OCI-LY3 (cell line): ENCODE results near the gene UTP20.

Source experiments
- H2AFZ ChIP-seq: fragments of 200-600, 300-600 bp; shearing (Covaris generic); 2 replicates; pipeline ENCODE4 v1.6.0; 2014; ENCODE audit warnings: antibody characterized with exemption, low read depth, low read length
- H3K27ac ChIP-seq: fragments of 200-600, 300-600 bp; sonication (generic); 2 replicates; pipeline ENCODE4 v1.5.1; 2014; ENCODE audit warnings: mild to moderate bottlenecking, low read length, moderate library complexity, mixed read lengths
- H3K27me3 ChIP-seq: fragments of 200-600, 300-600 bp; sonication (generic); 2 replicates; pipeline ENCODE4 v1.6.1; 2014; ENCODE audit warnings: low read depth, low read length, mixed read lengths
- H3K36me3 ChIP-seq: fragments of 200-600, 300-600 bp; sonication (generic); replicated peaks from 2 replicates; pipeline ENCODE3; 2014; ENCODE audit warnings: low read depth, low read length, mixed read lengths
- H3K4me1 ChIP-seq: fragments of 300-600, 200-600 bp; sonication (generic); 2 replicates; pipeline ENCODE4 v1.6.1; 2014; ENCODE audit warnings: low read length, mixed read lengths
- H3K4me2 ChIP-seq: fragments of 200-600, 300-600 bp; sonication (generic); 2 replicates; pipeline ENCODE4 v1.6.1; 2014; ENCODE audit warnings: low read length, mixed read lengths
- H3K4me3 ChIP-seq: fragments of 300-600, 200-600 bp; sonication (generic); 2 replicates; pipeline ENCODE4 v1.5.1; 2014; ENCODE audit warnings: antibody characterized with exemption, mild to moderate bottlenecking, low read length, moderate library complexity
- H3K79me2 ChIP-seq: fragments of 300-600, 200-600 bp; shearing (Covaris generic); 2 replicates; pipeline ENCODE4 v1.6.1; 2014; ENCODE audit warnings: mild to moderate bottlenecking, low read length, mixed read lengths
- H3K9ac ChIP-seq: fragments of 300-600, 200-600 bp; shearing (Covaris generic); 2 replicates; pipeline ENCODE4 v1.6.0; 2014; ENCODE audit warnings: mild to moderate bottlenecking, low read length, moderate library complexity
- H3K9me3 ChIP-seq: fragments of 200-600, 300-600 bp; shearing (Covaris generic); 2 replicates; pipeline ENCODE4 v1.6.1; 2014; ENCODE audit warnings: low read length, mixed read lengths; ENCODE audit not compliant: insufficient read depth
- H4K20me1 ChIP-seq: fragments of 200-600, 300-600 bp; sonication (generic); 2 replicates; pipeline ENCODE4 v1.6.1; 2016; ENCODE audit warnings: low read length, mixed read lengths; ENCODE audit not compliant: insufficient read depth
- CTCF ChIP-seq: fragments of 200-600, 300-600 bp; sonication (generic); IDR thresholded peaks from 2 replicates; pipeline ENCODE4 v1.5.1; 2014; ENCODE audit warnings: antibody characterized with exemption, low read length, low read depth
- EZH2phosphoT487 ChIP-seq: fragments of 200-600 bp; shearing (Covaris generic); IDR thresholded peaks from 2 replicates; pipeline ENCODE4 v1.6.1; 2018; ENCODE audit warnings: antibody characterized with exemption, mixed run types, low read depth

UTP20 gene

GRCh38 chr12:101322480-101322879, 42.6 kb downstream of the UTP20 start:
- no peak for TF ChIP-seq CTCF
- no peak for TF ChIP-seq EZH2phosphoT487
- no peak overlapping the region for H2AFZ ChIP-seq
- H3K9ac ChIP-seq: no peak overlapping the region
- H3K27me3 ChIP-seq: no peaks in the 10 kb centered on the region
- peaks cover 15% of the 10 kb centered on the region for H3K36me3 ChIP-seq
- no peaks in the 10 kb centered on the region for H3K9me3 ChIP-seq
- H3K4me1 ChIP-seq: no peaks in the 10 kb centered on the region
- H3K27ac ChIP-seq: no peak overlapping the region
- H3K79me2 ChIP-seq: no peaks in the 10 kb centered on the region
- no peak overlapping the region for H3K4me3 ChIP-seq
- no peaks in the 10 kb centered on the region for H4K20me1 ChIP-seq
- H3K4me2 ChIP-seq: no peak overlapping the region

- H3K4me1 ChIP-seq: no peaks in the 10 kb centered on the region
Observed at GRCh38 chr12:101323255-101323654, 43.4 kb downstream of the UTP20 start.

GRCh38 chr12:101325590-101325989, 45.7 kb downstream of the UTP20 start:
- H3K79me2 ChIP-seq: no peaks in the 10 kb centered on the region
- no peaks in the 10 kb centered on the region for H3K9me3 ChIP-seq
- no peak overlapping the region for H3K9ac ChIP-seq
- no peak overlapping the region for H3K27ac ChIP-seq
- H4K20me1 ChIP-seq: no peaks in the 10 kb centered on the region
- H3K4me2 ChIP-seq: no peak overlapping the region
- TF ChIP-seq EZH2phosphoT487: no peak
- peaks cover 32% of the 10 kb centered on the region for H3K36me3 ChIP-seq
- no peaks in the 10 kb centered on the region for H3K27me3 ChIP-seq
- H3K4me3 ChIP-seq: no peak overlapping the region
- no peaks in the 10 kb centered on the region for H3K4me1 ChIP-seq
- H2AFZ ChIP-seq: no peak overlapping the region

More at GRCh38 chr12:101323255-101323654, 43.4 kb downstream of the UTP20 start:
- Histone ChIP-seq H4K20me1 (no peaks in the 10 kb centered on the region), H3K79me2 (no peaks in the 10 kb centered on the region), H3K9me3 (no peaks in the 10 kb centered on the region), H3K4me3 (no peak overlapping the region), H3K4me2 (no peak overlapping the region), H3K9ac (no peak overlapping the region), H2AFZ (no peak overlapping the region), H3K27me3 (no peaks in the 10 kb centered on the region), H3K36me3 (peaks cover 18% of the 10 kb centered on the region), H3K27ac (no peak overlapping the region)
- no peak for TF ChIP-seq EZH2phosphoT487

GRCh38 chr12:101327051-101327450, 47.1 kb downstream of the UTP20 start:
- no peak overlapping the region for H2AFZ ChIP-seq
- H3K9me3 ChIP-seq: no peaks in the 10 kb centered on the region
- no peaks in the 10 kb centered on the region for H4K20me1 ChIP-seq
- H3K4me2 ChIP-seq: no peak overlapping the region
- H3K27ac ChIP-seq: no peak overlapping the region
- H3K79me2 ChIP-seq: no peaks in the 10 kb centered on the region
- no peak overlapping the region for H3K4me3 ChIP-seq
- peaks cover 32% of the 10 kb centered on the region for H3K36me3 ChIP-seq
- H3K9ac ChIP-seq: no peak overlapping the region
- H3K4me1 ChIP-seq: no peaks in the 10 kb centered on the region
- no peaks in the 10 kb centered on the region for H3K27me3 ChIP-seq
- TF ChIP-seq CTCF: no peak
- no peak for TF ChIP-seq EZH2phosphoT487

GRCh38 chr12:101327546-101327945, 47.6 kb downstream of the UTP20 start:
- Histone ChIP-seq H3K27me3 (no peaks in the 10 kb centered on the region), H3K4me2 (no peak overlapping the region), H3K4me1 (no peaks in the 10 kb centered on the region), H4K20me1 (no peaks in the 10 kb centered on the region), H3K9ac (no peak overlapping the region), H3K79me2 (no peaks in the 10 kb centered on the region), H3K36me3 (peaks cover 32% of the 10 kb centered on the region), H3K4me3 (no peak overlapping the region), H3K9me3 (no peaks in the 10 kb centered on the region), H2AFZ (no peak overlapping the region), H3K27ac (no peak overlapping the region)
- TF ChIP-seq CTCF: no peak
- no peak for TF ChIP-seq EZH2phosphoT487
